ENCODE data around the gene IZUMO1. TPM values are rescaled to one million over a fixed set of nuclear protein-coding genes. Genes with fewer than 3 reads are reported as not detected.
A peak's percentile ranks its signal among the peaks of the same experiment; 100 is the strongest.
"Not testable (repeated sequence)": the region's sequence is repeated elsewhere in the genome, so short reads cannot be mapped to it uniquely, and the experiment has no call there.

IZUMO1 gene
- total RNA-seq, 1 donor from 2014 or later, result 0.26 TPM

- TF ChIP-seq CTCF (IDR thresholded peaks at IDR 0.05; ENCODE audit: insufficient read depth, low read length, severe bottlenecking), result no peak
- DNase-seq (ENCODE audit: low read depth), result peak; percentile 97
- peak overlapping the region; percentile 50 for H3K4me3 ChIP-seq (ENCODE audit: low read depth, low read length)
- H3K27me3 ChIP-seq (ENCODE audit: control insufficient read depth, insufficient read depth, low read length), result no peaks in the 10 kb centered on the region
- peak; percentile 79 for FAIRE-seq
- H3K36me3 ChIP-seq (ENCODE audit: control insufficient read depth, insufficient read depth, low read length), result no peaks in the 10 kb centered on the region
These were observed 26.0 kb downstream of the IZUMO1 start for GRCh38 chr19:48720613-48721296.

- FAIRE-seq, result no peak
- Histone ChIP-seq H3K36me3 (ENCODE audit: control insufficient read depth, insufficient read depth, low read length) (no peaks in the 10 kb centered on the region), H3K4me3 (ENCODE audit: low read depth, low read length) (no peak overlapping the region), H3K27me3 (ENCODE audit: control insufficient read depth, insufficient read depth, low read length) (no peaks in the 10 kb centered on the region)
- no peak for TF ChIP-seq CTCF (IDR thresholded peaks at IDR 0.05; ENCODE audit: insufficient read depth, low read length, severe bottlenecking)
- DNase-seq (ENCODE audit: low read depth), result no peak
These were observed 26.5 kb downstream of the IZUMO1 start for GRCh38 chr19:48720251-48720612.

- TF ChIP-seq CTCF (IDR thresholded peaks at IDR 0.05; ENCODE audit: insufficient read depth, low read length, severe bottlenecking), result no peak
- Histone ChIP-seq H3K36me3 (ENCODE audit: control insufficient read depth, insufficient read depth, low read length) (no peaks in the 10 kb centered on the region), H3K27me3 (ENCODE audit: control insufficient read depth, insufficient read depth, low read length) (no peaks in the 10 kb centered on the region), H3K4me3 (ENCODE audit: low read depth, low read length) (no peak within 1 kb of the TSS)
- DNase-seq (ENCODE audit: low read depth), result no peak
- no peak for FAIRE-seq
These were observed 27.2 kb downstream of the IZUMO1 start, which contains the start of gene MAMSTR for GRCh38 chr19:48719263-48720171. Gene MAMSTR (minus strand): TSS chr19:48719725. CDS start chr19:48719031, 694 bp downstream.

- no peak for DNase-seq (ENCODE audit: low read depth)
- no peak overlapping the region for H3K4me3 ChIP-seq (ENCODE audit: low read depth, low read length)
- no peak for TF ChIP-seq CTCF (IDR thresholded peaks at IDR 0.05; ENCODE audit: insufficient read depth, low read length, severe bottlenecking)
- H3K27me3 ChIP-seq (ENCODE audit: control insufficient read depth, insufficient read depth, low read length), result no peaks in the 10 kb centered on the region
- no peaks in the 10 kb centered on the region for H3K36me3 ChIP-seq (ENCODE audit: control insufficient read depth, insufficient read depth, low read length)
- FAIRE-seq, result no peak
These were observed 27.9 kb downstream of the IZUMO1 start for GRCh38 chr19:48718711-48719231.

GRCh38 chr19:48718106-48718505 is 28.6 kb downstream of the IZUMO1 start:
- H3K36me3 ChIP-seq (ENCODE audit: control insufficient read depth, insufficient read depth, low read length); FAIRE-seq; DNase-seq (ENCODE audit: low read depth); H3K27me3 ChIP-seq (ENCODE audit: control insufficient read depth, insufficient read depth, low read length); H3K4me3 ChIP-seq (ENCODE audit: low read depth, low read length): not testable (repeated sequence)
